AG04450 (cell line): Measurements from ENCODE around the gene M1AP. TPM values are rescaled to one million over a fixed set of nuclear protein-coding genes. Genes with fewer than 3 reads are reported as not detected.

Source experiments
- CTCF ChIA-PET: fragments of 300-600, 350-600 bp; formaldehyde crosslinking; extraction: SDS; loops from one replicate; lab custom pipeline; 2022; ENCODE audit warnings: antibody characterized with exemption, inconsistent platforms; lab: Charles Lee
- POLR2A ChIA-PET: fragments of 350-600 bp; formaldehyde crosslinking; extraction: SDS; loops from one replicate; lab custom pipeline; 2021; ENCODE audit warnings: antibody characterized with exemption, inconsistent platforms; lab: Yijun Ruan, JAX
- DNase-seq: peaks from one replicate; pipeline ENCODE4 v3.0.0-alpha.2; 2011; ENCODE audit warnings: low read depth, low spot score
- H3K27ac ChIP-seq: one replicate; pipeline ENCODE4 v1.5.1; 2012; ENCODE audit warnings: low read depth, low read length, control low read depth
- H3K27me3 ChIP-seq: one replicate; pipeline ENCODE4 v1.6.0; 2012; ENCODE audit warnings: low read length; ENCODE audit not compliant: control insufficient read depth, insufficient read depth
- H3K4me3 ChIP-seq: 2 replicates; pipeline ENCODE4 v1.5.1; 2011; ENCODE audit warnings: mild to moderate bottlenecking, low read depth, low read length, control low read depth
- H3K9me3 ChIP-seq: 2 replicates; pipeline ENCODE4 v1.5.1; 2012; ENCODE audit warnings: low read length; ENCODE audit not compliant: control insufficient read depth, insufficient read depth
- polyA plus RNA-seq: library from polyadenylated mRNA; depleted of rRNA; stranded (reverse); fragments of >200 nt; gene quantifications from 2 replicates; pipeline ENCODE4 v1.2.3, GENCODE V29; 2011
- TF ChIP-seq, protein P1 (sequence below): IDR thresholded peaks from 2 replicates; pipeline ENCODE4 v1.5.1; 2011; ENCODE audit warnings: low read depth, low read length, control low read depth, inconsistent platforms

The M1AP gene
- polyA plus RNA-seq, 1 experiment, result 0.07 TPM

DNA sequence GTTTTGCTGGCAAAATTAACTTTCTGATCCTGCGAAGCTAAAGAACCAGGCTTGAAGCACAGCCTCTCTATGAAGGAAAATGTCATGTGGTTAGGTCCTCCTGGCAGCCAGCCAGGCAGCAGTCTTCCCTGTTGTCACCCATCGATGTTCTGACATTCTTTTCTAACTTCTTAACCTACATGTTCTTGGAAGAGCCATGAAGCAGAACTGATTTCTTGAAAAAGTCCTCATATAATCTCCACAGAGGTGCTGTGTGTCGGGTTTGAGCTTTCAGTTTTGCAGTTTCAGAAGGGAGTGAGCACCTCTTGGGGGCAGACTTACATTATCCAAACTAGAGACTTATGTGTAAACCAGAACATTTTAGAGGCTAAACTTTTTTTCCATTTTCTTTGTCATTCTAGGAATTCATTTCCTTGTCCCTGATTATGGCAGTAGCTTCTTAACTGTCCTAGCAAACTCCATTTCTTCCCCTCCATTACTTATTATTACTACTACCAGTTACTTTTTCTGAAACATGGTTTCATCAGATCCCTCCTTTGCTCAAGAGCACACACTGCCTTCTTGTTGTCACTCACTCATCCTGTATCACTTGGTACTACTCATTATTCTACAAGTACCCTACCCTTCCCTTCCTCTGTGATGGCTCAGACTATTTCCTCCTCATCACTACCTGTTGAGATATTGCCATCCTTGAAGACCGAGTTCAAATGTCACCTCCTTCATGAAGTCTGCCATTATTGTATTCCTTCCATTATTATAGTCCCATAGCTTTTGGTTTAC lies 62.5 kb downstream of the M1AP start:
- Histone ChIP-seq H3K9me3 (no peaks in the 10 kb centered on the region), H3K27ac (no peak overlapping the region), H3K4me3 (no peak overlapping the region), H3K27me3 (peaks cover 4% of the 10 kb centered on the region)
- ChIA-PET POLR2A (interaction anchor here (0.7 to 1.6 kb wide), 2 partner anchors 56 to 68 kb away, joined by 3 to 4 read pairs; partner anchors contain the start of gene HTRA2), CTCF (interaction anchor here (0.8 to 10.0 kb wide), 14 partner anchors 10 to 290 kb away, joined by 3 to 174 read pairs (median 4); partner anchors contain the start of genes CCDC142, LOXL3 and TTC31)
- DNase-seq, result no peak
- TF ChIP-seq, protein P1, sequence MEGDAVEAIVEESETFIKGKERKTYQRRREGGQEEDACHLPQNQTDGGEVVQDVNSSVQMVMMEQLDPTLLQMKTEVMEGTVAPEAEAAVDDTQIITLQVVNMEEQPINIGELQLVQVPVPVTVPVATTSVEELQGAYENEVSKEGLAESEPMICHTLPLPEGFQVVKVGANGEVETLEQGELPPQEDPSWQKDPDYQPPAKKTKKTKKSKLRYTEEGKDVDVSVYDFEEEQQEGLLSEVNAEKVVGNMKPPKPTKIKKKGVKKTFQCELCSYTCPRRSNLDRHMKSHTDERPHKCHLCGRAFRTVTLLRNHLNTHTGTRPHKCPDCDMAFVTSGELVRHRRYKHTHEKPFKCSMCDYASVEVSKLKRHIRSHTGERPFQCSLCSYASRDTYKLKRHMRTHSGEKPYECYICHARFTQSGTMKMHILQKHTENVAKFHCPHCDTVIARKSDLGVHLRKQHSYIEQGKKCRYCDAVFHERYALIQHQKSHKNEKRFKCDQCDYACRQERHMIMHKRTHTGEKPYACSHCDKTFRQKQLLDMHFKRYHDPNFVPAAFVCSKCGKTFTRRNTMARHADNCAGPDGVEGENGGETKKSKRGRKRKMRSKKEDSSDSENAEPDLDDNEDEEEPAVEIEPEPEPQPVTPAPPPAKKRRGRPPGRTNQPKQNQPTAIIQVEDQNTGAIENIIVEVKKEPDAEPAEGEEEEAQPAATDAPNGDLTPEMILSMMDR, result 0 out of 2 replicates have a peak, but pooled peaks have one; percentile 14

- CTCF ChIA-PET, result interaction anchor here (1.0 to 10.0 kb wide), 6 partner anchors 16 to 292 kb away, joined by 3 to 174 read pairs (median 3); partner anchors contain the start of genes CCDC142 and TTC31
These were observed 64.0 kb downstream of the M1AP start for GRCh38 chr2:74584088-74584645.

GRCh38 chr2:74583504-74583903 lies 64.6 kb downstream of the M1AP start:
- Histone ChIP-seq H3K27ac (no peak overlapping the region), H3K27me3 (no peaks in the 10 kb centered on the region), H3K9me3 (no peaks in the 10 kb centered on the region), H3K4me3 (no peak overlapping the region)
- no peak for DNase-seq
- POLR2A ChIA-PET, result interaction anchor here (0.7 to 1.9 kb wide), 4 partner anchors 10 to 100 kb away, joined by 7 to 15 read pairs (median 8); partner anchors contain the start of genes CCDC142, LOXL3 and TTC31
- CTCF ChIA-PET, result interaction anchor here (10.0 kb wide), 1 partner anchor 100 kb away, joined by 174 read pairs; the partner anchor contains the start of genes CCDC142 and TTC31
- TF ChIP-seq, protein P1, result no peak

More at GRCh38 chr2:74584088-74584645, 64.0 kb downstream of the M1AP start:
- DNase-seq, result no peak
- H3K9me3 ChIP-seq, result no peaks in the 10 kb centered on the region
- H3K27ac ChIP-seq, result no peak overlapping the region
- TF ChIP-seq, protein P1, result no peak
- no peak overlapping the region for H3K4me3 ChIP-seq
- no peaks in the 10 kb centered on the region for H3K27me3 ChIP-seq
- POLR2A ChIA-PET, result interaction anchor here (0.6 to 1.9 kb wide), 5 partner anchors 10 to 101 kb away, joined by 4 to 15 read pairs (median 8); partner anchors contain the start of genes CCDC142, LOXL3 and TTC31

GRCh38 chr2:74582184-74582583 lies 65.9 kb downstream of the M1AP start:
- POLR2A ChIA-PET, result no interaction called here
- Histone ChIP-seq H3K4me3 (no peak overlapping the region), H3K27me3 (no peaks in the 10 kb centered on the region), H3K9me3 (no peaks in the 10 kb centered on the region), H3K27ac (no peak overlapping the region)
- DNase-seq, result no peak
- CTCF ChIA-PET, result interaction anchor here (0.6 to 10.0 kb wide), 2 partner anchors 50 to 99 kb away, joined by 3 to 174 read pairs; partner anchors contain the start of genes CCDC142 and TTC31
- TF ChIP-seq, protein P1, result no peak
